HepG2 (cell line): Measurements from ENCODE around the gene HELZ. TPM values are rescaled to one million over a fixed set of nuclear protein-coding genes. Genes with fewer than 3 reads are reported as not detected.

Experiments used
- BCL3 ChIP-seq: sonication (generic); formaldehyde crosslinking; IDR thresholded peaks from 2 replicates; pipeline ENCODE4 v1.5.1; 2020; ENCODE audit warnings: mild to moderate bottlenecking, missing genetic modification reagents, moderate library complexity
- DNMT3B ChIP-seq: conservative IDR thresholded peaks from 2 replicates; pipeline ENCODE4 v1.6.1; 2016; ENCODE audit warnings: missing biosample characterization, control low read depth
- GABPA ChIP-seq, 2 experiments: IDR thresholded peaks; 2 replicates each; pipeline ENCODE4 v1.6.1; 2011 to 2016; ENCODE audit warnings: low read depth in 2 of 2, low read length in 1 of 2, missing biosample characterization in 1 of 2, missing genetic modification characterization in 1 of 2
- GMEB1 ChIP-seq: sonication (generic); formaldehyde crosslinking; IDR thresholded peaks from 2 replicates; pipeline ENCODE4 v1.5.1; 2020; ENCODE audit warnings: missing genetic modification reagents, mild to moderate bottlenecking, borderline replicate concordance
- HNF1B ChIP-seq: sonication (generic); formaldehyde crosslinking; IDR thresholded peaks from 2 replicates; pipeline ENCODE4 v1.5.1; 2020; ENCODE audit warnings: mild to moderate bottlenecking, moderate library complexity, missing genetic modification reagents
- HOXD1 ChIP-seq: sonication (generic); formaldehyde crosslinking; IDR thresholded peaks from 2 replicates; pipeline ENCODE4 v1.5.0; 2020; ENCODE audit warnings: missing genetic modification reagents
- MEIS2 ChIP-seq: sonication (generic); formaldehyde crosslinking; IDR thresholded peaks from 2 replicates; pipeline ENCODE4 v1.9.0; 2021; ENCODE audit warnings: mild to moderate bottlenecking, missing genetic modification reagents
- PHB2 ChIP-seq: fragments of 450-650 bp; IDR thresholded peaks from 2 replicates; pipeline ENCODE4 v1.6.1; 2018; ENCODE audit not compliant: partially characterized antibody
- POLR2AphosphoS5 ChIP-seq: IDR thresholded peaks from 2 replicates; pipeline ENCODE4 v1.6.1; 2012; ENCODE audit warnings: low read depth, low read length
- RFX3 ChIP-seq: IDR thresholded peaks from 2 replicates; pipeline ENCODE4 v1.6.1; 2016; ENCODE audit warnings: missing biosample characterization, missing genetic modification reagents
- RFXANK ChIP-seq: IDR thresholded peaks from 2 replicates; pipeline ENCODE4 v1.6.1; 2016
- RXRA ChIP-seq: sonication (generic); formaldehyde crosslinking; IDR thresholded peaks from 2 replicates; pipeline ENCODE4 v1.5.1; 2020; ENCODE audit warnings: missing genetic modification reagents
- SNAPC2 ChIP-seq: sonication (generic); formaldehyde crosslinking; IDR thresholded peaks from 2 replicates; pipeline ENCODE4 v1.8.1; 2022; ENCODE audit warnings: mild to moderate bottlenecking, missing genetic modification reagents
- TBL1XR1 ChIP-seq: fragments of 150-350 bp; IDR thresholded peaks from 2 replicates; pipeline ENCODE4 v1.6.1; 2014; ENCODE audit warnings: borderline replicate concordance, low read length; ENCODE audit not compliant: partially characterized antibody
- ZBTB39 ChIP-seq: sonication (generic); formaldehyde crosslinking; IDR thresholded peaks from 2 replicates; pipeline ENCODE4 v1.5.0; 2020; ENCODE audit warnings: missing genetic modification reagents
- ZNF12 ChIP-seq: sonication (generic); formaldehyde crosslinking; IDR thresholded peaks from 2 replicates; pipeline ENCODE4 v1.5.0; 2020; ENCODE audit warnings: missing genetic modification reagents
- ZNF280D ChIP-seq: sonication (generic); formaldehyde crosslinking; IDR thresholded peaks from 2 replicates; pipeline ENCODE4 v1.5.1; 2020; ENCODE audit warnings: mild to moderate bottlenecking, missing genetic modification reagents
- ZNF552 ChIP-seq: sonication (generic); formaldehyde crosslinking; IDR thresholded peaks from 2 replicates; pipeline ENCODE4 v1.9.0; 2022; ENCODE audit warnings: missing genetic modification reagents, mild to moderate bottlenecking, borderline replicate concordance
- ZNF720 ChIP-seq: sonication (generic); formaldehyde crosslinking; IDR thresholded peaks from 2 replicates; pipeline ENCODE4 v1.4.0; 2020; ENCODE audit warnings: missing genetic modification reagents
- polyA plus RNA-seq, 8 experiments: library from polyadenylated mRNA; depleted of rRNA in 3 of 8; stranded (reverse) in 7 of 8; unstranded in 1 of 8; fragments of >200 nt; fragmentation: Illumina TruSeq in 4 of 8; extraction: Trizol in 4 of 8; gene quantifications; 2 replicates each; pipeline versions ENCODE4 v1.2.1 to v1.2.3, GENCODE V29; 2011 to 2016; ENCODE audit warnings: low read depth in 4 of 8, missing spikeins in 1 of 8, mixed read lengths in 1 of 8; ENCODE audit not compliant: insufficient read depth in 1 of 8
- total RNA-seq, 5 experiments: library from RNA; depleted of rRNA; stranded (reverse); fragments of >200 nt; fragmentation: Illumina TruSeq; extraction: Trizol; gene quantifications; 2 replicates each; pipeline ENCODE4 v1.2.3, GENCODE V29; 2016; ENCODE audit warnings: low read depth in 1 of 5

The HELZ gene
- total and polyA plus RNA-seq, 2 of the 13 experiments (the other 11 are each of a cell fraction or from before 2014, with no cell fraction given), result 35.3 to 52.4 TPM

GRCh38 chr17:67293251-67294203 lies 48.5 kb upstream of the HELZ start (continued):
- 0 out of 2 replicates have a peak, but pooled peaks have one; percentile 52 for TF ChIP-seq ZNF280D (CRISPR knock-in tag)
- TF ChIP-seq TBL1XR1, result no peak
- TF ChIP-seq ZBTB39 (CRISPR knock-in tag), result no peak
- TF ChIP-seq RFX3 (CRISPR knock-in tag), result no peak
- no peak for TF ChIP-seq ZNF12 (CRISPR knock-in tag)
- no peak for TF ChIP-seq SNAPC2
- TF ChIP-seq HNF1B (CRISPR knock-in tag), result peak; percentile 58; the same call in 1 of the 2 replicates
- no peak for TF ChIP-seq RFXANK (CRISPR knock-in tag)
- TF ChIP-seq ZNF552 (CRISPR knock-in tag), result no peak
- no peak for TF ChIP-seq GMEB1
- no peak for TF ChIP-seq GABPA (IDR thresholded peaks at IDR 0.05; ENCODE audit: low read depth, low read length)
- TF ChIP-seq GABPA (CRISPR knock-in tag; IDR thresholded peaks at IDR 0.05; ENCODE audit: low read depth), result 0 out of 2 replicates have a peak, but pooled peaks have one; percentile 14
- TF ChIP-seq PHB2, result no peak
- TF ChIP-seq BCL3 (CRISPR knock-in tag), result no peak
- TF ChIP-seq ZNF720 (CRISPR knock-in tag), result no peak
- TF ChIP-seq POLR2AphosphoS5, result no peak
- no peak for TF ChIP-seq DNMT3B
- no peak for TF ChIP-seq HOXD1 (CRISPR knock-in tag)
- TF ChIP-seq MEIS2, result no peak
- peak; percentile 32; the same call in 1 of the 2 replicates for TF ChIP-seq RXRA (CRISPR knock-in tag)
